Stimulated activated CD8-positive, alpha-beta memory T cell treated with anti-CD3 and anti-CD28 coated beads, Interleukin-4, amount 100 ng/mL, for 24 hours (primary cell): ENCODE data around the gene BRS3.
"Not testable (repeated sequence)": the region's sequence is repeated elsewhere in the genome, so short reads cannot be mapped to it uniquely, and the experiment has no call there.

Experiments
- DNase-seq: peaks from one replicate; pipeline ENCODE4 v3.0.0-alpha.2; 2020; ENCODE audit warnings: low read depth

Gene BRS3

DNA sequence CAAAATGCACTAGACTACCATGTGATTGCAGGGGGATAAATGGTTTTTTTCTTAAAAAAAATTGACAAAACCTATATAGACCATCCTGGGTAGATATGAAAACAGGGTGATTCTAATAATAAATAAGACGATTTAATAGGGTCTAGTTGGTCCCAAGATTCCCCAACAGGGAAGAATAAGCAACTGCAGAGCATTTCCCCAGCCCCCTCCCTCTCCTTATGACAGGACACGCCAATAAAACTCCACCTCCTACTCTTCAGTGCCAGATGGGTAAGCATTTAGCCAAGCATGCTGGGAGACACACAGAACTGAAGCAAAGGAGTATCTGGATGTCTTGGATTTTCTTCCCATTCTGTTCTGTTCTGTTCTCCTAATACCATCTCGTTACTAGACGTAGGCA is at the start of gene BRS3:
Gene BRS3 (plus strand): TSS at position 301 of the 400 bp plus-strand sequence. CDS start 168 bp downstream, outside the sequence.
- no peak for DNase-seq

- no peak for DNase-seq
Observed at GRCh38 chrX:136438192-136438591, 49.6 kb upstream of the BRS3 start.

DNA sequence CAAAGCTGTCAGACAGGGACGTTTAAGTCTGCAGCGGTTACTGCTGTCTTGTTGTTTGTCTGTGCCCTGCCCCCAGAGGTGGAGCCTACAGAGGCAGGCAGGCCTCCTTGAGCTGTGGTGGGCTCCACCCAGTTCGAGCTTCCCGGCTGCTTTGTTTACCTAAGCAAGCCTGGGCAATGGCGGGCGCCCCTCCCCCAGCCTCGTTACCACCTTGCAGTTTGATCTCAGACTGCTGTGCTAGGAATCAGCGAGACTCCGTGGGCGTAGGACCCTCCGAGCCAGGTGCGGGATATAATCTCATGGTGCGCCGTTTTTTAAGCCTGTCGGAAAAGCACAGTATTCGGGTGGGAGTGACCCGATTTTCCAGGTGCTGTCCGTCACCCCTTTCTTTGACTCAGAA is 42.1 kb upstream of the BRS3 start:
- not testable (repeated sequence) for DNase-seq

- DNase-seq: no peak
Observed at GRCh38 chrX:136446208-136446607, 41.5 kb upstream of the BRS3 start.

GRCh38 chrX:136447308-136447707 is 40.4 kb upstream of the BRS3 start:
- no peak for DNase-seq

- DNase-seq: no peak
Observed at GRCh38 chrX:136447968-136448367, 39.8 kb upstream of the BRS3 start.

DNA sequence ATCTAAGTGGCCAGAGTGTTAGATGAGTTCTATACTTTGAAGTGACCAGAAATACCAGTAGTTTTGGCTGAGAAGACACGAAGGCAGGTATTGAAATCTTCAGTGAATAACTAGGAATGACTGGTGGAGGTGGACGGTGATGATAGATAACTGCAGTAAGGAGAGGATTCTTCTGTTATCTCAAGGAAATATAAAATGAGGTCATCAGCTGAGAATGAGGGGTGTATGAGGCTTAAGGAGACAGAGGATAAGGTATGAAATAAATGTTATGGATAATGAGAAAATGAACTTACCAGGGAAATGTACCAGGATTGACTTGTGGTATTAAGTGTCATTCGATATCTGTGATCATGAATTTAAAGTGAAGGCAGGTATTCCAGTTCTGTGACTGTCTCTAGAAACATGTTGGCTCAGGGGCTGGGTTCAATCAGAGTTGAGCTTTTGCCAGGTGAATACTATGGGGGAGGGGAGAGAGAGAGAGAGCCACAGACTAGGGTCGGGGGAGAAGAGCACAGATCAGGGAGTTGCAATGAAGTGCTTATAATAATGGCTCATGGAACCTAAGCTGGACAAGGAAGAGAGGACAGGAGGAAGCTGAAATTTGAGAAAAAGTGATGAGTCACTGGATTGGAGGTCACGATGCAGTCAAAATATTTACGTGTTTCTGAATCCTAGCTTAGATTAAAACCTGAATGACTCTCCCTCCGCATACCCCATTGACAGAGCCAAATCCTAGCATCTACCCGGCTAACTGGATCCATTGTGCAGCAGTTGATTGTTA is 37.5 kb upstream of the BRS3 start:
- no peak for DNase-seq

DNA sequence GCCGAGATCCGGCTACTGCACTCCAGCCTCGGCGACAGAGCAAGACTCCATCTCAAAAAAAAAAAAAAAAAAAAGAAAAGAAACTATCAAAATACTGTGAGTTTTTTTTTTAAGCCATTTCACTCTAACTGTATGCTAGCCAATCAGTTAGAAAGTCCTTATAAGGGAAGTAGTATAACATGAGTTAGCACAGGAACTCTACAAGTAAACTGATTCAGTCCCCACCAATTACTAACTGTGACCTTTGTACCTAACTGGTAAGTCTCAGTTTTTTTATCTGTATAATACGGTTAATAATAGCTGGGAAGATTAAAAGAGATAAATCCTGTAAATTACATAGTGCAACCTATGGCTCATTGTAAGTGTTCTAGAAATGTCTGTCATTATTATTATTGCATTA is 35.1 kb upstream of the BRS3 start:
- no peak for DNase-seq

GRCh38 chrX:136453114-136453513 is 34.6 kb upstream of the BRS3 start:
- DNase-seq: no peak

DNA sequence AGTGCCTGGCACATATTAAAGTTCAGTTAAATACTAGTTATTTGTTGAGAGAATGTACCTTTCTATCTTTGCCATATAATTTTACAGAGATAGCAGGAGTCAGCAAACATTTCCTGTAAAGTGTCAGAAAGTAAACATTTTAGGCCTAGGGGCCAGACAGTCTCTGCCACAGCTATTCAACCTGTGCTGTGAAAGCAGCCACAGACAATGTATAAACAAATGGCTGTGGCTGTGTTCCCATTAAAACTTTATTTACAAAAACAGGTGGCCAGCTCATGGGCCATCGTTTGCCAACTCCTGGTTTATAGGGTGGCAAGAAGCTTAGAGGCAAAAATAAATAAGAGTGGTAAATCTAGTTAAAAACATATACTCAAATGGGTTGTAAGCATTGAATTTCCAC is 34.0 kb upstream of the BRS3 start:
- no peak for DNase-seq

GRCh38 chrX:136456133-136456532 is 31.6 kb upstream of the BRS3 start:
- no peak for DNase-seq

GRCh38 chrX:136457303-136457917 is 30.3 kb upstream of the BRS3 start:
- DNase-seq: no peak

DNA sequence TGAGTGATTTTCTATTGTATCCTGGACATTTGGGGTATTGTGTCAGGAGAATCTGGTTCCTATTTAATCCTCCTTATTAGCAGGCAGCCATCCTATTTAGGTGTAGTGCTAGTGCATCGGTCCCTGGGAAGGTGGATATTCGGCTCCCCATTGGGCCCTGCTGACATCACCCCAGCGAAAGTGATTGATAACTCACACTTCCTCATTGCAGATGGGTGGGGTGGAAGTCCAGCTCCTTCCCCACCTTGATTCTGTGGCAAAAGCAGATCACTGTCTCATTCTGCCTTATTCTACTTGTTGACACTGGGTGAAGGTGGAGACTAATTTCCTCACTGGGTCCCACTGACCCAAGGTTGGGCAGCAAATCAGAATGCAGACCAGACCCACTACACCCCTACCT is 23.2 kb upstream of the BRS3 start:
- no peak for DNase-seq

DNA sequence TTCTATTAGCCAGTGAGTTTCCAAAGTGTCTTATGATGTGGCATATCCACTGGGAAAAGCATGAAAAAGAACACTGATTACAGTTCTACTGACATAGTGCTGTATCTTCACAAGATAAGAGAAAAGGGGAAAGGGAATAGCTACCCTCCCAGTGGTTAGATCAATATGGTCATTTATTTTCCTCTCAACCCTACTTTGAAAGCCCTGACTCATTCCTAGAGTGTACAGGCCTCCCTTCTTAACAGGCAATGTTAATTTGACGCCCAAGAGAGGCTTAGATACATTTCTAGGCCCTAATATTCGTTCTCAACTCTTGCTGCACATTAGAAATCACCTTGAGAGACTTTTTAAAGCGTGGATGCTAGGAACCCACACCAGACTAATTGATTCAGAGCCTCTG is 20.4 kb upstream of the BRS3 start:
- DNase-seq: no peak

GRCh38 chrX:136468391-136469103 is 19.2 kb upstream of the BRS3 start:
- no peak for DNase-seq

DNA sequence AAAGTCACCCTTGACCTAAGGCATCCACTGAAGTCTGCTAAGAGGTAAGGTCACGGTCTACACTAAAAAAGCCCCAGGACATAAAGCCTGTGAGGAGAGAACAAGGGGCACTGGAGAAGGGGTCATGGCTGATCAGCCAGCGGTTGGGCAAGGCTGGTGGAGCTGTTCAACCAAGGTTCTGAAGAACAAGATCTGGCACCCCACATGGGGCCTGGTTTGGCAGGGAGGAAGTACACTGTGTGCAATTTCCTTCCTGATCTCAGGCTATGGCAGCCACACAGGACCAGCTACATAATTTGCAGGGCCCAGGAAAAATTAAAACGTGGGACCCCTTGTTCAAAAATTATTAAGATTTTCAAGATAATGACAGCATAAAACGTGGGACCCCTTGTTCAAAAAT is 14.1 kb upstream of the BRS3 start:
- DNase-seq: no peak

- no peak for DNase-seq
Observed at GRCh38 chrX:136475236-136475635, 12.5 kb upstream of the BRS3 start.

DNA sequence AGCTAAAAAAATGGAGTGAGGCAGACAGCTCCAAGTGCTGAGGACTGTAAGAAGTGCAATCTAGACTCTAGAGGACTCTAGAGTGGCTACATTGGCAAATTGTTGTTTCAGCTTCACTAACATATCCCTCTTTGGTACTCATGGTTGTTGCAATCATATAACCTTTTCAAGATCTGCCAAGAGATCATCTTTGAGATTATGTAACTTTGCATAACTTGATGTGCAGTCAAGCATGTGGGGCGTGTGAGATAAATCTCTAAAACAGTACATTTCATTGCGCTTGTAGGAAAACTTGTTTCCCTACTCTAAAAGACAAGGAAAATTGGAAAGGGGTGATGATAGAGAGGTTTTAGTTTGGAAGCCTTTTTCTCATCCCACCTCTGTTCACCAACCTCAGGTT is 11.2 kb upstream of the BRS3 start:
- no peak for DNase-seq

- DNase-seq: no peak
Observed at GRCh38 chrX:136477026-136477425, 10.7 kb upstream of the BRS3 start.

DNA sequence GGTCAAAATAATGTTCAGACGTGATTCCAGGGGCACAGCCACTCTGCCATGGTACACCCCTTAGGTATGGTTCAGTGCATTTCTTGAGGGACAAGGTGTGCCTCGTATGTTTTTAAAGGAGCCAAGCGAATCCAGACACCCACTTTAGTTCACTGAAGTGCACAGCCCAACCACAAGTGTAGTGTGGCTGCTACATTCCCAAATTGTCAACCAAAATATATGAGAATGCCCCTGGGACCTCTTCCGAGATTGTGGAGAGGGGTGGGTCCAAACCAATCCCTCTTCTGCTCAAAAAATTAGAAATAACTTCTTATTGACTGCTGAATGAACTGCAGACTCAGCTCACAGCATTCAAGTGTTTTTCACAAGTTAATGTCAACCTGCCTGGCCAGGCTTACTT is 7.4 kb upstream of the BRS3 start:
- DNase-seq: no peak

- DNase-seq: no peak
Observed at GRCh38 chrX:136488706-136489105, 959 bp downstream of the BRS3 start.

DNA sequence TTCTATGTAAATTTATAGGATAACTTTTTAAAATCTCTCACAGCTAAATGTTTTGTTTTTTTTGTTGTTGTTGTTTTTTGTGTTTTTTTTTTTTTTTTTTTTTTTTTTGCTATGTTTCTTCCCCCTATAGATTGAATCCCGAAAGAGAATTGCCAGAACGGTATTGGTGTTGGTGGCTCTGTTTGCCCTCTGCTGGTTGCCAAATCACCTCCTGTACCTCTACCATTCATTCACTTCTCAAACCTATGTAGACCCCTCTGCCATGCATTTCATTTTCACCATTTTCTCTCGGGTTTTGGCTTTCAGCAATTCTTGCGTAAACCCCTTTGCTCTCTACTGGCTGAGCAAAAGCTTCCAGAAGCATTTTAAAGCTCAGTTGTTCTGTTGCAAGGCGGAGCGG is 4.1 kb downstream of the BRS3 start:
- DNase-seq: no peak

DNA sequence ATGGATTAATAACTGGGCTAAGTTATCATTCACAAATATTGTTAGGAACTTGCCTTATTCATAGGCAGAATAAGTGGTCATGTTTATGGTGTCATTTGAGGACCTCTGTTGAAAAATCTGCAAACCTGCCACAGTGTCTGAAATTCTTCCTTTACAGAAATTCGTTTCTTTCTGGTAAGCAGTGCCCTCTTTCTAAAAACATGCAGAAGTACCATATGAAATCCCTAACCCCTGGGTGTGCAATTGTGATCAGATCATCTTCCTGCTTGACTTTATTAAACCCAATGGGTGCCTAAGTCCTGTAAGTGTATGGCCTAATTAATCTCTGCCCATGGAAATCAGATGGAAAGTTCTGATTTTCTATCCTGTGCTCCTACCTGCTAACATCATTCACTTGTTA is 5.3 kb downstream of the BRS3 start:
- no peak for DNase-seq
